Amygdala (tissue), 56 donors: ENCODE data around the gene TEAD4.
A peak's percentile ranks its signal among the peaks of the same experiment; 100 is the strongest.

Experiments
- DNase-seq, 56 donors: peaks; one replicate each; lab custom pipeline; 2025; lab: John Stamatoyannopoulos, UW

The TEAD4 gene

GRCh38 chr12:2959192-2959504, at the start of gene TEAD4:
TSS of gene TEAD4 (plus strand) at chr12:2959397.
- no peak for DNase-seq

GRCh38 chr12:2912216-2912575, 47.0 kb upstream of the TEAD4 start:
- no peak for DNase-seq

DNA sequence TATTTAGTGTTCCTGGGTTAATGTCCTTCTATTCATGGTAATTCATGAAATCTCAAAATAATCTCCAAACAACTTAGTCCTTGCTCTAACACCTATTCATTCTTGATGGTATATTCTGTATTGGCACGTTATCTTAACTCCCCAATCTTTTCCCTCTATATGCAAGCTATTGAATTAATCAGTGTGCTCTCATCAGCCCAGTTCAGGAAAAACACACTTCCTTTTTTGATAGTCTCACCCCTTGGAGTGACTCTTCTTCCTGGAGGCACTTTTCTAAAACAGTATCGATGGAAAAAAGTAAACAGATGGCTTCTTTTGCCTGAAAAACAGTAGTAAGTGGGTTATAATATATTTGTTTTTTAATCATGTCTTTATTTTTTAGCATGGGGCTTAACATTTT, 39.9 kb upstream of the TEAD4 start:
- DNase-seq, result no peak

DNA sequence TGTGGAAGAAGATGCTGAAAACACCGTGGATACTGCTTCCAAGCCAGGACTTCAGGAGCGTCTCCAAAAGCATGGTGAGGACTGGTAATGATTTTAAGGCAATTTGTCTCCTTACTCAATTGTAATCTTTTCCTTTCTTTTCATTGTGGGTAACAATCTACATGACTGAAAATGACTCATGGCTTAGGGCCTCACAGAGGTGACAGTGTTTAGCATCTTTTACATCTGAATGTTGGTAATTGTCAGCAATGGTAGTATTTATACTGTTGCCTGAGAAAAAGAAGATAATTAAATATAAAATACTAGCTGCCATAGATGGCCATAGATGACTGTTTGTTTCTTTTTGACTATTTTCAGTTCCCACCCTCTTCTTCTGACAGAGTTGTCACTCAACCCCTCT, 36.9 kb upstream of the TEAD4 start:
- DNase-seq, result no peak

DNA sequence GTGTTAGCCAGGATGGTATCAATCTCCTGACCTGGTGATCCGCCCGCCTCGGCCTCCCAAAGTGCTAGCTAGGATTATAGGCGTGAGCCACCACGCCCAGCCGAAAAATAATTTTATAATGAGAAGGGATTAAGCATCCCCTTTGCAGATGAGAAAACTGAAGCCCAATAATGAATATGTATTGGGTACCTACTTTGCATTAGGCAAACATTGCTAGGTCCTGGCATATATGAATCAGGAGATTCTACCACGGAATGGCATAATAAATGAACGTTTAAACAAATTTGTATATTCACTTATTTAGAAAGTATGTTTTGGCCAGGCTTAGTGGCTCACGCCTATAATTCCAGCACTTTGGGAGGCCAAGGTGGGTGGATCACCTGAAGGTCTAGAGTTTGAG, 36.1 kb upstream of the TEAD4 start:
- no peak for DNase-seq

DNA sequence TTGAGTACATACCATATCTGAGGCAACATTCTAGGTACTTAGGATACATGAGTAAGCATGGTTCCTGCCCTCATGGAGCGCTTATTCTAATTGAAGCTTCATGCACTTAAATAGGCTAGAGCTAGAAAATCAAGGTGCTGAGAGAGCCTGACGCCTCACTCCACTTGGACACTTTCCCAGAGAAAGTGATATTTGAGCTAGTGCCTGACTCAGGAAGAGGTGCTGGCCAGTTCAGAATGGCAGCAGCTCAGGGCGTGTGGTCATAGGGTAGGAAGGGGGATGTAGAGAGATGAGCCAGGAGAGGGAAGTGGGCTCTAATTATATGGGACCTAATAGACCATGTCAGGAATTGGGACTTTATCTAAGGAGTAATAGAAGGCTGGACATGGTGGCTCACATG, 35.2 kb upstream of the TEAD4 start:
- DNase-seq, result no peak

- no peak for DNase-seq
Observed at GRCh38 chr12:2925322-2925995, 33.7 kb upstream of the TEAD4 start.

DNA sequence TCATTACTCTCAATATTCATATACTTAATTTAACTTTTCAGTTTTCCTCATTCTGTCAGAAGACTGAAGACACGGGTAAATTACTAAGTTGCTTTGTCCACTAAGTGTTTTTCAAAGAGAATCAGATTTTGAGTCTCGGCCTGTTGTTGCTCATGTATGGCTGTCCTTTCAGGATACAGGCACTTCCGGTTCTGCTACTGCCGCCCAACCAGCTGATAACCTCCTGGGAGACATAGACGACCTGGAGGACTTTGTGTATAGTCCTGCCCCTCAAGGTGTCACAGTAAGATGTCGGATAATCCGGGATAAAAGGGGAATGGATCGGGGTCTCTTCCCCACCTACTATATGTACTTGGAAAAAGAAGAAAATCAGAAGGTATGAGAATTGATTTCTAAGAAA, 28.3 kb upstream of the TEAD4 start:
- no peak for DNase-seq

DNA sequence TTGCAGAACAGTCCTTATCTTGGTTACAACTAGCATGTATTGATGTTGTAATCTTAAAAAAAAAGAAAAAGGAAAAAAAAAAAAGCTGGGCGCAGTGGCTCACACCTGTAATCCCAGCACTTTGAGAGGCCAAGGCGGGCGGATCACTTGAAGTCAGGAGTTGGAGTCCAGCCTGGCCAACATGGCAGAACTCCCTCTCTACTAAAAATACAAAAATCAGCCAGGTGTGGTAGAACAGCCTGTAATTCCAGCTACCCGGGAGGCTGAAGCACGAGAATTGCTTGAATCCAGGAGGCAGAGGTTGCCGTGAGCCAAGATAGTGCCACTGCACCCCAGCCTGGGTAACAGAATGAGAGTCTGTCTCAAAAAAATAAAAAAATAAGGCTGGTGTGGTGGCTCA, 25.6 kb upstream of the TEAD4 start:
- DNase-seq, result no peak

DNA sequence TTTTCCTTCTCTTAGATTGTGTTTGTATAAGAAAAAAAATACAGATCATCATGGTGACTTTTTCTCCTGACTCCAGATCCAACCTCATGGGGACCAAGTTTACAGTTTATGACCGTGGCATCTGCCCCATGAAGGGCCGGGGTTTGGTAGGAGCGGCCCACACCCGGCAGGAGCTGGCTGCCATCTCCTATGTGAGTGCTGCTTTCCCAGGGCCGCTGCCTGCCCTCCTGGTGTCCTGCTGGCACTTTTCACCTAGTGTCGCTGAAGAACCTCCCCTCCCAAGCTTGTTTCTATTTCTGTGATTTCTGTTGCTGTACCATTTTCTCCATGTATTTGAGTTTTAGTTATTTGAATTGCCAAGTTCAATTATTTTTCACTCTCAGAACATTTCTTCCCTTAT, 24.8 kb upstream of the TEAD4 start:
- no peak for DNase-seq

DNA sequence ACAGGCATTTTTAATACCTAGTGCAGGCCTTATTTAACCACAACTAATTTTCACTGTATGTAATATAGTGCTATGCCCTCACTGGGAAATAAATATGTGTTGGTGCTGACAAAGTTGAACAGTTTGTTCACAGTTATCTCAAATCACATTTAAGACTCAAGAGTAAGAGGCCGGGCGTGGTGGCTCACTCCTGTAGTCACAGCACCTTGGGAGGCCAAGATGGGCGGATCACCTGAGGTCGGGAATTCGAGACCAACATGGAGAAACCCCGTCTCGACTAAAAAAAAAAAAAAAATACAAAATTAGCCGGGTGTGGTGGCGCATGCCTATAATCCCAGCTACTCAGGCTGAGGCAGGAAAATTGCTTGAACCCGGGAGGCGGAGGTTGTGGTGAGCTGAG, 22.9 kb upstream of the TEAD4 start:
- DNase-seq, result no peak

DNA sequence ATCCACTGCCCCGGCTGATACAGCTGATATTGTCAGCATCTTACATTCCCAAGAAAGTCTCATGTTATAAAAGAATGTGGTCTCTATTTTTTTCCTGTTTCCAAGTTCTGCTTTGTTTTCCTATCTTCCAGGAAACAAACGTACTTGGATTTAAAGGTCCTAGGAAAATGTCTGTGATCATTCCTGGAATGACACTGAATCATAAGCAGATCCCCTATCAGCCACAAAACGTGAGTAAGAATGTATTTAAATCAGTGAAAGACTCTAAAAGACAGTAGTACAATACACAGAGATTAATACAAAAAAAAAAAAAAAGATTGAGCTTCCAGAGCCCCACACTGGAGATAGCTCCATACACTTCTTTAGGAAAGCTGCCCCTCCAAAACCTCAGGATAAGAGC, 21.7 kb upstream of the TEAD4 start:
- DNase-seq, result no peak

DNA sequence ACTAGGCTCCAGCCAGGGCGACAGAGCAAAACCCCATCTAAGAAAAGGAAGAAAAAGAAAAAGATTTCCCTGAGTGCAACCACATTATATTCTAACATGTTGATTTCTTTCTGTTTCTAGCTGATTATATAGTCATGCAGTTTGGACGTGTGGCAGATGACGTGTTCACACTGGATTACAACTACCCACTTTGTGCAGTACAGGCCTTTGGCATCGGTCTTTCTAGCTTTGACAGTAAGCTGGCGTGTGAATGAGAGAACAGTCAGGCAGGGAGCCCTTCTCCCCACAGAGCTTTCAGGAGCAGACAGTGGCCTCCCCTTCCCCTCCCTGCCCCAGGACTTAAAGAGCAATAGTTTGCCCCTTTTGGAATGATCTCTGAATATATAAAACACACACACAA, 20.0 kb upstream of the TEAD4 start:
- DNase-seq, result no peak

- no peak for DNase-seq
Observed at GRCh38 chr12:2940564-2940963, 18.6 kb upstream of the TEAD4 start.

DNA sequence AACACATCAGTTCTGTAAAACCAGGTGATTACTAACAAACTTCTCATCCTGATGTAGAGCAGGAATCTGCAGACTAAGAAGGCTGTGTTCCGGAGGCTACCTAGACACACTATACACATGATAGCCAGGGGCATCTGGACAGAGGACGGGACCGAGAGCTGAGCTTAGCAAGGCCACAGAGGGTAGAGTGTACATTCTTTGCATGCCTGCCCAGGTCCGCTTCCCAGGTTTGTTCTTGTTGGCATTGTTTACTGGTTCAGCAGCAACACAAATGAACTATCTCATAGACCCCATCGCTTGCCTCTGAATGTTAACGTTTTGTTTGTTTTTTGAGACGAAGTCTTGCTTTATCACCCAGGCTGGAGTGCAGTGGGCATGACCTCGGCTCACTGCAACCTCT, 17.7 kb upstream of the TEAD4 start:
- DNase-seq, result no peak

- peak in 29 of 56 donors; percentile 3 to 68 (median 20) for DNase-seq
Observed at GRCh38 chr12:2944401-2945047, 14.7 kb upstream of the TEAD4 start.

GRCh38 chr12:2949411-2949810, 9.8 kb upstream of the TEAD4 start:
- DNase-seq, result no peak

- no peak for DNase-seq
Observed at GRCh38 chr12:2955888-2956287, 3.3 kb upstream of the TEAD4 start.

DNA sequence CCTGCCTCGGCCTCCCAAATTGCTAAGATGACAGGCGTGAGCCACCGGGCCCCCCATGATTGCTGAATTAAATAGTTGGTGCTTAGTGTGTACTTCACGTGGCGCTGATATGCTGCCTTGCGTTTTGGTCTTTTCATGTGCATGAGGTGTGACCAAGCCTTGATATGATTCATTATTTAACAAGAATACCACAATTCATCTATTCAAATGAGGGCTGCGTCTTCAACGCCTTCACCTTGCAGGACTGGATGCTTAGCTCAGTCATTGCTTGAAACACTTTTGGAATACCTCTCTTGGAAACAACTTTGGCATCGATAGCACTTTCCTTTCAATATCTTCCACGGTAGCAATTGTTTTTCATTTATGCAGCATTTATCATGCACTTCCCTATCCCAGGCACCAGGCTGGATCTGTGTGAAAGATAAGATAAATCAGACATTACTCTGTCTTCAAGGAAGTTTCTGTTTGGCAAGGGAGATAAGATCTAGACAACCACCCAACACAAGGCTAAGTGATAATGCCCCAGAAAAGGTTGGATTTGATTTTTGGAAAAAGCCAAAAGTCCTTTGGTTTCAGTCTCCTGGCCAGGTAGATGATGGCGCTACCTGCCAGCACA, 1.3 kb upstream of the TEAD4 start:
- no peak for DNase-seq

DNA sequence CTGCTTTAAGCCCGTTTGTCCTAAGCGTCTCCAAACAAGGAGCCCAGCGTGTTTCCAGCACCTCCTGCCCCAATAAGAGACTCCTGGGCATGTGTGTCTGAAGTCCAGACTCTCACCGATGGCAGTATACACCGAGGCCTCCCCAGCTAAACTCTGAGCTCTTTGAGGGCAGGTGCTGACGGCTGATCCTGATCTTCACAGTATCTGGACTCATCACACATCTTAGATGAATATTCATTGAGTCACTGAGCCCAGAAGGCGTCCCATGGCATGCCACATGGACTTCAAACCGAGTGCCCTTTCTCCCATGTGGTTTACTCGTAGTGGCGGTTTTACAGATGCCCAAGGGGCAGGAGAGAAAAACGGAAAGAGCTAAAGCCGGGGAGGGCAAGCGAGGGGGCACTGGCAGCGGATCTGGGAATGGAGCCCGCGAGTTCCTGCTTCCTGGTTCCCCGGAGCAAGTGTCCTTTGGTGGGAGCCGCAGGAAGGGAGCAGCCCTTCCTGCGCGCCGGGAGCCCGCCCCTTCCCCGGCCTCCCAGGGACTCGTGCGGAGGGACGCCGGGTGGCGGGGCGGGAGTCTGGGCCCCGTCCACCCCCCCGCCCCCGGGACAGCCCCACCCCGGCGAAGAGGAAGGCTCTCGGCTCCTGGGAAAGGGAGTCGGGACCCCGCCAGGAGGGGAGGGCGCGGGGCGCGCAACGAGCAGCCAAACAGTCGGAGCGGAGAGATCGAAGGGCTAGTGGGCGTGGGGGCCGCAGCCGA, 585 bp upstream of the TEAD4 start:
- peak in 1 of 56 donors; percentile 4 for DNase-seq

- peak in 1 of 56 donors; percentile 42 for DNase-seq
Observed at GRCh38 chr12:2959505-2960389, 550 bp downstream of the TEAD4 start.
